ENCODE data around the gene MRPL14. TPM values are rescaled to one million over a fixed set of nuclear protein-coding genes. Genes with fewer than 3 reads are reported as not detected.
"Not testable (repeated sequence)": the region's sequence is repeated elsewhere in the genome, so short reads cannot be mapped to it uniquely, and the experiment has no call there.

Gene MRPL14
- total and polyA plus RNA-seq, 9 donors = 36.7 to 55.0 (median 41.6) TPM

- Histone ChIP-seq H3K27ac (ENCODE audit: low read length) (no peak overlapping the region), H3K9me3 (replicated peaks; ENCODE audit: control insufficient read depth, low read depth, low read length) (no peaks in the 10 kb centered on the region), H3K27me3 (ENCODE audit: control insufficient read depth, insufficient read depth, low read length) (no peaks in the 10 kb centered on the region), H3K4me3 (ENCODE audit: low read length) (no peak overlapping the region), H3K4me1 (ENCODE audit: control insufficient read depth, insufficient read depth, low read length) (peaks cover 4% of the 10 kb centered on the region), H3K36me3 (ENCODE audit: control insufficient read depth, insufficient read depth, low read length) (peaks cover 57% of the 10 kb centered on the region)
- 18% methylated on average over 30 of the region's 31 CpGs for WGBS (ENCODE audit: insufficient coverage)
- peak; percentile 60 for DNase-seq
Observed at GRCh38 chr6:44151348-44152108, 24.3 kb upstream of the MRPL14 start.

- Histone ChIP-seq H3K27ac (ENCODE audit: low read length) (no peak overlapping the region), H3K4me3 (ENCODE audit: low read length) (no peak overlapping the region), H3K27me3 (ENCODE audit: control insufficient read depth, insufficient read depth, low read length) (no peaks in the 10 kb centered on the region), H3K36me3 (ENCODE audit: control insufficient read depth, insufficient read depth, low read length) (peaks cover 65% of the 10 kb centered on the region), H3K9me3 (replicated peaks; ENCODE audit: control insufficient read depth, low read depth, low read length) (no peaks in the 10 kb centered on the region), H3K4me1 (ENCODE audit: control insufficient read depth, insufficient read depth, low read length) (peaks cover 4% of the 10 kb centered on the region)
- DNase-seq = no peak
- WGBS (ENCODE audit: insufficient coverage) = 72% methylated on average over 2 of the region's 3 CpGs
Observed at GRCh38 chr6:44150317-44150917, 23.2 kb upstream of the MRPL14 start.

- H3K27me3 ChIP-seq (ENCODE audit: control insufficient read depth, insufficient read depth, low read length) = no peaks in the 10 kb centered on the region
- DNase-seq = no peak
- H3K4me3 ChIP-seq (ENCODE audit: low read length) = no peak overlapping the region
- H3K27ac ChIP-seq (ENCODE audit: low read length) = no peak overlapping the region
- no peaks in the 10 kb centered on the region for H3K9me3 ChIP-seq (replicated peaks; ENCODE audit: control insufficient read depth, low read depth, low read length)
- 88% methylated on average over 4 of the region's 7 CpGs for WGBS (ENCODE audit: insufficient coverage)
- peaks cover 65% of the 10 kb centered on the region for H3K36me3 ChIP-seq (ENCODE audit: control insufficient read depth, insufficient read depth, low read length)
- H3K4me1 ChIP-seq (ENCODE audit: control insufficient read depth, insufficient read depth, low read length) = peaks cover 4% of the 10 kb centered on the region
Observed at GRCh38 chr6:44149369-44150012, 22.2 kb upstream of the MRPL14 start.

DNA sequence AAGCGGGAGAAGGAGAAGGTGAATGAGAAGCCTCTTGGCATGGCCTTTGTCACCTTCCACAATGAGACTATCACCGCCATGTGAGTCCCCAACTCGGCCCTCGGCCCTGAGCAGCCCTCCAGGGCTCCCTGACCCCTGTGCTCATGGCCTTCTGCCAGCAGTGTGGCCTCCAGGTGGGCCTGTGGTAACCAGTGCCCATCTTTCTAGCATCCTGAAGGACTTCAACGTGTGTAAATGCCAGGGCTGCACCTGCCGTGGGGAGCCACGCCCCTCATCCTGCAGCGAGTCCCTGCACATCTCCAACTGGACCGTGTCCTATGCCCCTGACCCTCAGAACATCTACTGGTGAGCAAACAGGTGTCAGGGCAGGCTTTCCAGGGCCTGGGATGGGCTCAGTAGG is 21.1 kb upstream of the MRPL14 start:
- WGBS (ENCODE audit: insufficient coverage) = 80% methylated on average over 5 of the region's 9 CpGs
- peaks cover 64% of the 10 kb centered on the region for H3K36me3 ChIP-seq (ENCODE audit: control insufficient read depth, insufficient read depth, low read length)
- no peaks in the 10 kb centered on the region for H3K9me3 ChIP-seq (replicated peaks; ENCODE audit: control insufficient read depth, low read depth, low read length)
- no peak for DNase-seq
- H3K4me3 ChIP-seq (ENCODE audit: low read length) = no peak overlapping the region
- H3K27me3 ChIP-seq (ENCODE audit: control insufficient read depth, insufficient read depth, low read length) = no peaks in the 10 kb centered on the region
- H3K27ac ChIP-seq (ENCODE audit: low read length) = no peak overlapping the region
- peaks cover 4% of the 10 kb centered on the region for H3K4me1 ChIP-seq (ENCODE audit: control insufficient read depth, insufficient read depth, low read length)

DNA sequence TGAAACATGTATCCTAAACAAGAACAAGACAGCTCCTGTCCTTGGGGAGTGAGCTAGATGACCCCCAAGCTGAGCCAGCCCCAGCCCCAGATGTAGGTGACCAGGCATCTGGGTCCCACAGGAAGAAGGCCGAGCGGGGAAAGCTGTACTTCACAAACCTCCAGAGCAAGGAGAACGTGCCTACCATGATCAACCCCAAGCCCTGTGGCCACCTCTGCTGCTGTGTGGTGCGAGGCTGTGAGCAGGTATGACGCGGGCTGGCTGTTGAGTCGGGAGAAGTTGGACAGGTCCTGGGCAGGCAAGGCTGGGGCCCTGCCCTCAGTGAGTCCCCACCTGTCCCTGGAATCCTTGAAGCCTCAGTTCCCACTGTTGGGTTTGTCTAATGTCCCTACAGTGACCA is 20.0 kb upstream of the MRPL14 start:
- Histone ChIP-seq H3K36me3 (ENCODE audit: control insufficient read depth, insufficient read depth, low read length) (peaks cover 56% of the 10 kb centered on the region), H3K4me1 (ENCODE audit: control insufficient read depth, insufficient read depth, low read length) (peaks cover 4% of the 10 kb centered on the region), H3K27ac (ENCODE audit: low read length) (no peak overlapping the region), H3K27me3 (ENCODE audit: control insufficient read depth, insufficient read depth, low read length) (no peaks in the 10 kb centered on the region), H3K4me3 (ENCODE audit: low read length) (no peak overlapping the region), H3K9me3 (replicated peaks; ENCODE audit: control insufficient read depth, low read depth, low read length) (no peaks in the 10 kb centered on the region)
- 94% methylated on average over 6 of the region's 7 CpGs for whole genome bisulfite sequencing (ENCODE audit: insufficient coverage)
- DNase-seq = no peak

GRCh38 chr6:44146685-44147084 is 19.4 kb upstream of the MRPL14 start:
- 90% methylated on average over 6 of the region's 10 CpGs for WGBS (ENCODE audit: insufficient coverage)
- no peaks in the 10 kb centered on the region for H3K27me3 ChIP-seq (ENCODE audit: control insufficient read depth, insufficient read depth, low read length)
- H3K9me3 ChIP-seq (replicated peaks; ENCODE audit: control insufficient read depth, low read depth, low read length) = no peaks in the 10 kb centered on the region
- no peak for DNase-seq
- H3K27ac ChIP-seq (ENCODE audit: low read length) = no peak overlapping the region
- peaks cover 3% of the 10 kb centered on the region for H3K4me1 ChIP-seq (ENCODE audit: control insufficient read depth, insufficient read depth, low read length)
- peaks cover 56% of the 10 kb centered on the region for H3K36me3 ChIP-seq (ENCODE audit: control insufficient read depth, insufficient read depth, low read length)
- no peak overlapping the region for H3K4me3 ChIP-seq (ENCODE audit: low read length)

DNA sequence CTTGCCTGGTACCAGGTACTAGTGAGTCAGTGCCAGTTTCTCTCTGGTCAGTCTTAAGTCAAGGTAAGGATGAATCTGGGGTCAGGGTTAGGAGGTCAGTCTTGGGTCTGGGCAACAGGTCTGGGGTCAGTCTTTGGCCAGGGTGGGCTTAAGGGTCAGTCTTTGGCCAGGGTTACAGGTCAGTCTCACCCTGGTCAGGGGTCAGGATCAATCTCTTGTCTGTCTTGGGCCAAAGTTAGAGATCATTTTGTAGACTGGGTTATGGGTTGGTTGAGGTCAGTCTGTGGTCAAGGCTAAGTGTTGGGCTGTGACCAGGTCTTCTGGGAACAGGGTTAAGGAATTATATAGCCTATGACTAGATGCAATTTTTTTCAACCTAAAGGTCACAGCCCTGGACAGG is 18.6 kb upstream of the MRPL14 start:
- Histone ChIP-seq H3K27me3 (ENCODE audit: control insufficient read depth, insufficient read depth, low read length) (no peaks in the 10 kb centered on the region), H3K36me3 (ENCODE audit: control insufficient read depth, insufficient read depth, low read length) (peaks cover 62% of the 10 kb centered on the region), H3K9me3 (replicated peaks; ENCODE audit: control insufficient read depth, low read depth, low read length) (no peaks in the 10 kb centered on the region), H3K4me1 (ENCODE audit: control insufficient read depth, insufficient read depth, low read length) (no peaks in the 10 kb centered on the region), H3K4me3 (ENCODE audit: low read length) (no peak overlapping the region), H3K27ac (ENCODE audit: low read length) (no peak overlapping the region)
- DNase-seq = no peak

DNA sequence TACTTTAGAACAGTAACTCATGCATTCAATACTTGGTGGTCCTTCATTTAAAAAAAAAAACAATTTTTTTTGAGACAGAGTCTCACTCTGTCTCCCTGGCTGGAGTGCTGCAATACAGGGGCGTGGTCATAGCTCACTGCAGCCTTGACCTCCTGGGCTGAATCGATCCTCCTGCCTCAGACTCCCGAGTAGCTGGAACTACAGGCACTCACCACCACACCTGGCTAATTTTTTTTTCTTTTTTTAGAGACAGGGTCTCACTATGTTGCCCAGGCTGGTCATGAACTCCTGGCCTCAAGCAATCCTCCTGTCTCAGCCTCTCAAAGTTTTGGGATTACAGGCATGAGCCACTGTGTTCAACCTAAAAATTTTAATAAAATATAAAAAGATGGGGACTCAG is 17.3 kb upstream of the MRPL14 start:
- H3K4me1 ChIP-seq (ENCODE audit: control insufficient read depth, insufficient read depth, low read length); H3K27me3 ChIP-seq (ENCODE audit: control insufficient read depth, insufficient read depth, low read length); H3K4me3 ChIP-seq (ENCODE audit: low read length); H3K9me3 ChIP-seq (replicated peaks; ENCODE audit: control insufficient read depth, low read depth, low read length); DNase-seq; H3K27ac ChIP-seq (ENCODE audit: low read length): not testable (repeated sequence)
- H3K36me3 ChIP-seq (ENCODE audit: control insufficient read depth, insufficient read depth, low read length) = peaks cover 66% of the 10 kb centered on the region
- 60% methylated on average over 3 of the region's 3 CpGs for WGBS (ENCODE audit: insufficient coverage)

GRCh38 chr6:44143731-44144130 is 16.5 kb upstream of the MRPL14 start:
- Histone ChIP-seq H3K9me3 (replicated peaks; ENCODE audit: control insufficient read depth, low read depth, low read length) (no peaks in the 10 kb centered on the region), H3K27me3 (ENCODE audit: control insufficient read depth, insufficient read depth, low read length) (no peaks in the 10 kb centered on the region), H3K36me3 (ENCODE audit: control insufficient read depth, insufficient read depth, low read length) (peaks cover 68% of the 10 kb centered on the region), H3K27ac (ENCODE audit: low read length) (no peak overlapping the region), H3K4me1 (ENCODE audit: control insufficient read depth, insufficient read depth, low read length) (no peaks in the 10 kb centered on the region), H3K4me3 (ENCODE audit: low read length) (no peak overlapping the region)
- WGBS (ENCODE audit: insufficient coverage) = no CpG with 5 or more reads among the region's 1 CpG
- DNase-seq = no peak

DNA sequence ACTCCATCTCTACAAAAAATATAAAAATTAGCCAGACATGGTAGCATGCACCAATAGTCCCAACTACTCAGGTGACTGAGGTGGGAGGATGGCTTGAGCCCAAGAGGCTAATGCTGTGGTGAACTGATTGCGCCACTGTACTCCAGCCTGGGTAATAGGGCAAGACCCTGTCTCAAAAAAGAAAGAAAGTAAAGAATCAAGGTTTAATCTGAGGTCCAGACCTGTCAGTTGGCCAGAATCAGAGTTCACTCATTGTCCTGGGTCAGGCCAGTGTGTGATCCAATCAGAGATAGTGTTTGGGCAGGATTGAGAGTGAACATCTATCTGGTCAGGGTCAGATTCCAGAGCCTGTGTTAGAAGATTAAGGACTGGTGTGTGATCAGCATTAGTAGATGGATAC is 15.6 kb upstream of the MRPL14 start:
- H3K4me3 ChIP-seq (ENCODE audit: low read length) = no peak overlapping the region
- H3K27me3 ChIP-seq (ENCODE audit: control insufficient read depth, insufficient read depth, low read length) = no peaks in the 10 kb centered on the region
- no peaks in the 10 kb centered on the region for H3K4me1 ChIP-seq (ENCODE audit: control insufficient read depth, insufficient read depth, low read length)
- H3K36me3 ChIP-seq (ENCODE audit: control insufficient read depth, insufficient read depth, low read length) = peaks cover 66% of the 10 kb centered on the region
- no peak for DNase-seq
- no peaks in the 10 kb centered on the region for H3K9me3 ChIP-seq (replicated peaks; ENCODE audit: control insufficient read depth, low read depth, low read length)
- WGBS (ENCODE audit: insufficient coverage) = no CpG with 5 or more reads among the region's 1 CpG
- no peak overlapping the region for H3K27ac ChIP-seq (ENCODE audit: low read length)
